HepG2 (cell line): ENCODE results near the gene CNIH3. TPM values are rescaled to one million over a fixed set of nuclear protein-coding genes. Genes with fewer than 3 reads are reported as not detected.

Experiments used
- ATAC-seq: fragments of 200-7000 bp; cut with Tn5 transposase; 3 replicates; pipeline ENCODE4 v1.9.1; 2020; ENCODE audit warnings: mild to moderate bottlenecking, moderate library complexity
- BruUV-seq: library from RNA; stranded (reverse); fragments of 400-500 nt; replicated peaks from 2 replicates; lab custom pipeline; 2021; lab: Mats Ljungman, UMichigan
- CTCF ChIA-PET: fragments of 300-600 bp; formaldehyde crosslinking; extraction: SDS; loops from one replicate; lab custom pipeline; 2021; ENCODE audit warnings: low total read pairs, inconsistent platforms, low intra/inter-chr PET ratio; lab: Yijun Ruan, JAX
- POLR2A ChIA-PET: fragments of 350-600 bp; sonication (Branson Sonifier 250); formaldehyde crosslinking; loops from one replicate; lab custom pipeline; 2020; ENCODE audit warnings: antibody characterized with exemption, inconsistent platforms; lab: Yijun Ruan, JAX
- DNase-seq: peaks from one replicate; pipeline ENCODE4 v3.0.0-alpha.2; 2015; ENCODE audit warnings: low spot score
- FAIRE-seq: peaks from 3 replicates; lab custom pipeline; 2011; peaks lifted over from hg19 to GRCh38; lab: Jason Lieb, UNC
- H2AFZ ChIP-seq: one replicate; pipeline ENCODE4 v1.6.1; 2011; ENCODE audit warnings: low read length, inconsistent platforms
- H3K27ac ChIP-seq: fragments of 300-600 bp; 3 replicates; pipeline ENCODE4 v1.8.0; 2011; ENCODE audit warnings: mixed run types, mild to moderate bottlenecking, mixed read lengths, low read length, inconsistent platforms; ENCODE audit not compliant: insufficient read depth; ENCODE audit errors: extremely low read length
- H3K27me3 ChIP-seq, 2 experiments: fragments of 200-600 bp in 1 of 2; 2 replicates in 1 of 2; 3 replicates in 1 of 2; pipeline versions ENCODE4 v1.6.0 to v1.8.0; 2011; ENCODE audit warnings: low read length in 2 of 2, mild to moderate bottlenecking in 2 of 2, moderate library complexity in 2 of 2, inconsistent platforms in 1 of 2; ENCODE audit not compliant: insufficient read depth in 2 of 2, control insufficient read depth in 1 of 2
- H3K36me3 ChIP-seq, 2 experiments: fragments of 200-600 bp in 1 of 2; replicated peaks in 1 of 2; 2 replicates in 1 of 2; 3 replicates in 1 of 2; pipeline versions ENCODE4 v1.5.1 to v1.8.0; 2011; ENCODE audit warnings: low read length in 2 of 2, inconsistent platforms in 1 of 2; ENCODE audit not compliant: insufficient read depth in 2 of 2, control insufficient read depth in 1 of 2
- H3K4me1 ChIP-seq: 2 replicates; pipeline ENCODE4 v1.5.1; 2012; ENCODE audit warnings: low read length, inconsistent platforms; ENCODE audit not compliant: insufficient read depth
- H3K4me2 ChIP-seq: 2 replicates; pipeline ENCODE4 v1.6.0; 2011; ENCODE audit warnings: low read depth, low read length, inconsistent platforms
- H3K4me3 ChIP-seq, 3 experiments: fragments of 200-600 bp in 1 of 3; sonication (generic), shearing (Covaris generic) in 1 of 3; replicated peaks in 1 of 3; 2 replicates each; pipeline ENCODE4 v1.5.1; 2011 to 2016; ENCODE audit warnings: low read length in 3 of 3, inconsistent platforms in 2 of 3, low read depth in 2 of 3, mild to moderate bottlenecking in 2 of 3, control low read depth in 1 of 3, mixed read lengths in 1 of 3; ENCODE audit not compliant: insufficient read depth in 1 of 3
- H3K79me2 ChIP-seq: one replicate; pipeline ENCODE4 v1.6.1; 2011; ENCODE audit warnings: low read length, inconsistent platforms; ENCODE audit not compliant: insufficient read depth
- H3K9ac ChIP-seq: 2 replicates; pipeline ENCODE4 v1.6.0; 2011; ENCODE audit warnings: mild to moderate bottlenecking, low read depth, low read length, inconsistent platforms; ENCODE audit not compliant: insufficient read depth
- H3K9me3 ChIP-seq: 2 replicates; pipeline ENCODE4 v1.5.1; 2012; ENCODE audit warnings: mild to moderate bottlenecking, low read length
- H4K20me1 ChIP-seq: 2 replicates; pipeline ENCODE4 v1.6.0; 2011; ENCODE audit warnings: inconsistent platforms, mild to moderate bottlenecking, low read length, moderate library complexity; ENCODE audit not compliant: insufficient read depth
- ELF4 ChIP-seq: sonication (generic); formaldehyde crosslinking; IDR thresholded peaks from 2 replicates; pipeline ENCODE4 v1.5.0; 2020; ENCODE audit warnings: missing genetic modification reagents, mild to moderate bottlenecking, moderate library complexity, borderline replicate concordance
- ETV5 ChIP-seq: IDR thresholded peaks from 2 replicates; pipeline ENCODE4 v1.6.1; 2018; ENCODE audit warnings: missing biosample characterization, missing genetic modification reagents, inconsistent platforms, borderline replicate concordance
- FOXO4 ChIP-seq: sonication (generic); formaldehyde crosslinking; conservative IDR thresholded peaks from 2 replicates; pipeline ENCODE4 v1.8.1; 2023; ENCODE audit warnings: missing genetic modification reagents
- IKZF4 ChIP-seq: sonication (generic); formaldehyde crosslinking; IDR thresholded peaks from 2 replicates; pipeline ENCODE4 v1.5.1; 2020; ENCODE audit warnings: borderline replicate concordance, mild to moderate bottlenecking, low read depth, missing genetic modification reagents; ENCODE audit errors: not compliant biosample characterization
- MED1 ChIP-seq: sonication (generic); formaldehyde crosslinking; IDR thresholded peaks from 2 replicates; pipeline ENCODE4 v1.4.0; 2020; ENCODE audit warnings: missing genetic modification reagents
- NCOA2 ChIP-seq: sonication (generic); formaldehyde crosslinking; IDR thresholded peaks from 2 replicates; pipeline ENCODE4 v1.8.0; 2022; ENCODE audit warnings: inconsistent platforms
- PLSCR1 ChIP-seq: sonication (generic); formaldehyde crosslinking; IDR thresholded peaks from 2 replicates; pipeline ENCODE4 v1.5.0; 2020; ENCODE audit warnings: missing genetic modification reagents, mild to moderate bottlenecking, borderline replicate concordance
- RNF2 ChIP-seq: fragments of 450-650 bp; conservative IDR thresholded peaks from 2 replicates; pipeline ENCODE4 v1.6.1; 2016; ENCODE audit warnings: low read depth
- STAT5B ChIP-seq: sonication (generic); formaldehyde crosslinking; IDR thresholded peaks from 2 replicates; pipeline ENCODE4 v1.4.0; 2020; ENCODE audit warnings: missing genetic modification reagents
- TFDP2 ChIP-seq: sonication (generic); formaldehyde crosslinking; IDR thresholded peaks from 2 replicates; pipeline ENCODE4 v1.4.0; 2020; ENCODE audit warnings: missing genetic modification reagents
- YY1 ChIP-seq: IDR thresholded peaks from 2 replicates; pipeline ENCODE4 v1.6.1; 2011; ENCODE audit warnings: low read length, low read depth, moderate library complexity, mild to moderate bottlenecking; ENCODE audit not compliant: insufficient read depth, insufficient replicate concordance
- ZNF264 ChIP-seq: sonication (generic); formaldehyde crosslinking; IDR thresholded peaks from 2 replicates; pipeline ENCODE4 v1.4.0; 2020; ENCODE audit warnings: missing genetic modification reagents
- WGBS: methylation state at CpG from one replicate; pipeline ENCODE4 v1.1.6; 2017; ENCODE audit warnings: low lambda C conversion rate; 5-methylcytosine and 5-hydroxymethylcytosine counted together
- in situ Hi-C: cut with HindIII; loops from 2 replicates; pipeline ENCODE4 v1.10.0; 2017; ENCODE audit warnings: low pct_unique_long_range_greater_than_20kb; ENCODE audit not compliant: extremely low pct_ligation_motif_present
- intact Hi-C: fragments of 100-400 bp; cut with micrococcal nuclease; formaldehyde crosslinking; loops from one replicate; pipeline ENCODE4 v1.10.0; 2022; ENCODE audit not compliant: unreplicated experiment
- polyA plus RNA-seq, 8 experiments: library from polyadenylated mRNA; depleted of rRNA in 3 of 8; stranded (reverse) in 7 of 8; unstranded in 1 of 8; fragments of >200 nt; fragmentation: Illumina TruSeq in 4 of 8; extraction: Trizol in 4 of 8; gene quantifications; 2 replicates each; pipeline versions ENCODE4 v1.2.1 to v1.2.3, GENCODE V29; 2011 to 2016; ENCODE audit warnings: low read depth in 4 of 8, missing spikeins in 1 of 8, mixed read lengths in 1 of 8; ENCODE audit not compliant: insufficient read depth in 1 of 8
- total RNA-seq, 5 experiments: library from RNA; depleted of rRNA; stranded (reverse); fragments of >200 nt; fragmentation: Illumina TruSeq; extraction: Trizol; gene quantifications; 2 replicates each; pipeline ENCODE4 v1.2.3, GENCODE V29; 2016; ENCODE audit warnings: low read depth in 1 of 5

CNIH3 gene
- total and polyA plus RNA-seq, 2 of the 13 experiments (the other 11 are each of a cell fraction or from before 2014, with no cell fraction given): 0.36 to 1.1 TPM

- TF ChIP-seq STAT5B: no peak
- no peak for TF ChIP-seq ETV5 (CRISPR knock-in tag)
- no peak for TF ChIP-seq RNF2
- TF ChIP-seq YY1: no peak
- no peak for TF ChIP-seq ZNF264 (CRISPR knock-in tag)
- no peak for TF ChIP-seq IKZF4 (CRISPR knock-in tag)
- TF ChIP-seq, all 625 proteins: peak for 0
Observed at GRCh38 chr1:224747578-224747977, 131.5 kb downstream of the CNIH3 start.

GRCh38 chr1:224749916-224750315 lies 133.8 kb downstream of the CNIH3 start:
- no peaks in the 10 kb centered on the region for H3K27me3 ChIP-seq
- POLR2A ChIA-PET: no interaction called here
- no peak overlapping the region for H2AFZ ChIP-seq
- no peak overlapping the region for H3K4me3 ChIP-seq
- H3K9me3 ChIP-seq: no peaks in the 10 kb centered on the region
- DNase-seq: no peak
- H3K9ac ChIP-seq: no peak overlapping the region
- no TSS peak for BruUV-seq
- intact Hi-C loops (no loop called here), in situ Hi-C loops (no loop called here)
- no peak overlapping the region for H3K4me2 ChIP-seq
- CTCF ChIA-PET: no interaction called here
- ATAC-seq: no peak
- H3K36me3 ChIP-seq: no peaks in the 10 kb centered on the region
- TF ChIP-seq NCOA2 (CRISPR knock-in tag) (no peak), ELF4 (CRISPR knock-in tag) (no peak), FOXO4 (no peak), TFDP2 (CRISPR knock-in tag) (no peak), MED1 (no peak), PLSCR1 (CRISPR knock-in tag) (no peak)
- TF ChIP-seq, all 625 proteins: peak for 0
- Histone ChIP-seq H3K27ac (no peak overlapping the region), H3K79me2 (no peaks in the 10 kb centered on the region), H3K4me1 (no peaks in the 10 kb centered on the region), H4K20me1 (no peaks in the 10 kb centered on the region)
- no peak for FAIRE-seq
- 32% methylated on average over 4 of the region's 4 CpGs for WGBS

More at GRCh38 chr1:224747578-224747977, 131.5 kb downstream of the CNIH3 start:
- no peaks in the 10 kb centered on the region for H3K36me3 ChIP-seq
- no peaks in the 10 kb centered on the region for H4K20me1 ChIP-seq
- H3K9ac ChIP-seq: no peak overlapping the region
- ChIA-PET POLR2A (no interaction called here), CTCF (no interaction called here)
- DNase-seq (no peak), ATAC-seq (no peak), FAIRE-seq (no peak)
- 0% methylated on average over 4 of the region's 4 CpGs for WGBS
- H2AFZ ChIP-seq: no peak overlapping the region
- no peaks in the 10 kb centered on the region for H3K4me1 ChIP-seq
- intact Hi-C loops (no loop called here), in situ Hi-C loops (no loop called here)
- no peak overlapping the region for H3K27ac ChIP-seq
- H3K9me3 ChIP-seq: no peaks in the 10 kb centered on the region
- no peaks in the 10 kb centered on the region for H3K79me2 ChIP-seq
- H3K4me3 ChIP-seq: no peak overlapping the region
- no peaks in the 10 kb centered on the region; a peak in 1 of 5 replicates for H3K27me3 ChIP-seq
- BruUV-seq: no TSS peak
- H3K4me2 ChIP-seq: no peak overlapping the region
